PFSK-1 (cell line): ENCODE results near the gene LPAR6.

Experiments used
- FOXP2 ChIP-seq: optimal IDR thresholded peaks from 2 replicates; pipeline ENCODE3; 2011; ENCODE audit warnings: borderline replicate concordance, control low read depth, inconsistent platforms; ENCODE audit not compliant: insufficient read depth; ENCODE audit errors: extremely low read length, extremely low read depth
- POLR2AphosphoS5 ChIP-seq: IDR thresholded peaks from 2 replicates; pipeline ENCODE4 v1.6.1; 2012; ENCODE audit warnings: low read depth, mild to moderate bottlenecking, control low read depth, low read length, moderate library complexity
- SIN3A ChIP-seq: IDR thresholded peaks from 2 replicates; pipeline ENCODE4 v1.6.1; 2012; ENCODE audit warnings: mild to moderate bottlenecking, low read length, moderate library complexity, borderline replicate concordance; ENCODE audit not compliant: insufficient read depth
- TAF1 ChIP-seq: IDR thresholded peaks from 2 replicates; pipeline ENCODE4 v1.6.1; 2012; ENCODE audit warnings: low read length, control low read depth, borderline replicate concordance; ENCODE audit not compliant: insufficient read depth

GRCh38 chr13:48393030-48393697 lies 19.7 kb downstream of the LPAR6 start:
- TF ChIP-seq POLR2AphosphoS5 (no peak), TAF1 (no peak), FOXP2 (no peak), SIN3A (no peak)
